Lower leg skin (tissue), 4 donors: Measurements from ENCODE around the gene LCN2. TPM values are rescaled to one million over a fixed set of nuclear protein-coding genes. Genes with fewer than 3 reads are reported as not detected.
"Not testable (repeated sequence)": the region's sequence is repeated elsewhere in the genome, so short reads cannot be mapped to it uniquely, and the experiment has no call there.

Experiments
- DNase-seq, 2 donors: peaks; one replicate each; pipeline ENCODE4 v3.0.0-alpha.2; 2019; ENCODE audit warnings: low spot score in 2 of 2
- H3K4me3 ChIP-seq: fragments of 200-600 bp; sonication (generic); 2 replicates; pipeline ENCODE4 v1.5.1; 2017; ENCODE audit warnings: mild to moderate bottlenecking, low read depth; ENCODE audit not compliant: poor library complexity, severe bottlenecking
- POLR2A ChIP-seq, 2 donors: fragments of 450-650 bp; IDR thresholded peaks; one replicate each; pipeline ENCODE4 v1.6.1; 2016 to 2017; ENCODE audit warnings: antibody characterized with exemption in 2 of 2, mild to moderate bottlenecking in 1 of 2, moderate library complexity in 1 of 2
- WGBS, 2 donors: methylation state at CpG; one replicate each; pipeline ENCODE4 v1.1.5; 2018; 5-methylcytosine and 5-hydroxymethylcytosine counted together
- intact Hi-C: fragments of 100-400 bp; cut with DNase I; formaldehyde crosslinking; loops from one replicate; pipeline ENCODE4 v1.15.0; 2023; ENCODE audit warnings: low total_unique reads
- total RNA-seq, 4 donors: library from RNA; depleted of rRNA; stranded (reverse); fragments of >200 nt; gene quantifications; one replicate each; pipeline ENCODE4 v1.1.0, GENCODE V29; 2016
- TF ChIP-seq, protein P1 (sequence below), 3 donors: fragments of 450-650 bp; IDR thresholded peaks; one replicate each; pipeline ENCODE4 v1.5.1; 2016; ENCODE audit warnings: antibody characterized with exemption in 3 of 3, mild to moderate bottlenecking in 3 of 3, moderate library complexity in 2 of 3

The LCN2 gene
- total RNA-seq, 4 donors from 2014 or later: 3.7 to 33.8 (median 19.1) TPM

DNA sequence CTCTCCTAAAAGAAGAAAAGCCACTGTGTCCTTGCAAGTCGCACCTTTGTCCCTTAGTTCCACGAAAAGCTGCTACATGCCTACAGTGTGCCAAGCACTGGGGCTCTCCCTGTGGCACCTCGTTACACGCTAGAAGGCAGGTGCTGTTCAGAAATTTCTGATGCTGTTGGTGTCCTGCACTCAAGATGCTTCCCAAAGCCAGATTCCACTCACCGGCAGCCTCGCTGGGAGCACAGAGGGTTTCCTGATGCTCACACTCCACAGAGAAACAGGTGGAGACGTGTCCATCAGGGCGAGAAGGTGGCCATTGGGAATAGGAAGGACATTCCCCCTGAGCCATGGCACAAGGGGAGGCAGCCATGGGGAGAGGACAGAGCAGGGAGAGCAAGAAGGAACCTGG, 17.9 kb upstream of the LCN2 start:
- WGBS, 2 donors: 80 to 82% methylated on average over 8 of the region's 8 CpGs
- DNase-seq, intact Hi-C loops, H3K4me3 ChIP-seq: not testable (repeated sequence)

DNA sequence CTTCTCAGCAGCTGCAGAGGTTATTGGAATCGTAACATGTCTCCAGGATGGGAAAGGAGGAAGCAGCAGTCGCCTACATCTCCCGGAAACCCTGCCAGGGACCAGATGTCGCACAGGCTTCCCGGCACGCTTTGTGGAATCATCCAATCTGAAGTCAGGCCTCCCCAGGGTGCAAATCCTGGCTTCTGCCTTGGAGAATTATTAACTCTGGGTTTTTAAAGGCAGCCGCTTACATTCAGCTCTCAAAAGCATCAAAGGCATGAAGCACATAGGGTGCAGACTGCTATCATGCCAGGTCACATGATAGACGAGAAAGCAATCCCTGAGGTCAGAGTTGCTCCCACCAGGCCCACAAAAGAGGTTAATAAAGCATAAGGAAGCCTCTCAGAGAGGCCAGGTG, 17.1 kb upstream of the LCN2 start:
- intact Hi-C loops, H3K4me3 ChIP-seq, DNase-seq: not testable (repeated sequence)
- WGBS, 2 donors: 52 to 54% methylated on average over 7 of the region's 8 CpGs

DNA sequence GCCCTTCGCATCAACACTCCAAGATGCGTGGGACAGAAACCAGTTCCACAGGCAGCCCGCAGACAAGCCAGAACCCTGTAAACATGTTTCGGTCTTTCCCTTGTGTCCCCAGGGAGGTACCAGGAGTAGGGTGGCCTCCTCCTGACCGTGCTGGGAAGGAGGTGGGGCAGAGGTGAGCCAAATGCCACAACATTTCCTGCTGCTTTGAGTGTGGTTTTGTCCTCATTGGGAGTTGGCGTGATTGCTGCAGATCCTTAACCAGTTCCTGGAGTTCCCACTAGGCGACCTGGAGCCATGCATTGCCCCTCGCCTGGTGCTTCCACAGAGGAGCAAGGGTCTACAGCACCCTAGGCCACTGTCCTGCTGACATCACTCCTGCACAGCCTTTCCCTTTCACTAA, 13.7 kb upstream of the LCN2 start:
- DNase-seq, H3K4me3 ChIP-seq, intact Hi-C loops: not testable (repeated sequence)
- WGBS, 2 donors: 56 to 68% methylated on average over 8 of the region's 8 CpGs

DNA sequence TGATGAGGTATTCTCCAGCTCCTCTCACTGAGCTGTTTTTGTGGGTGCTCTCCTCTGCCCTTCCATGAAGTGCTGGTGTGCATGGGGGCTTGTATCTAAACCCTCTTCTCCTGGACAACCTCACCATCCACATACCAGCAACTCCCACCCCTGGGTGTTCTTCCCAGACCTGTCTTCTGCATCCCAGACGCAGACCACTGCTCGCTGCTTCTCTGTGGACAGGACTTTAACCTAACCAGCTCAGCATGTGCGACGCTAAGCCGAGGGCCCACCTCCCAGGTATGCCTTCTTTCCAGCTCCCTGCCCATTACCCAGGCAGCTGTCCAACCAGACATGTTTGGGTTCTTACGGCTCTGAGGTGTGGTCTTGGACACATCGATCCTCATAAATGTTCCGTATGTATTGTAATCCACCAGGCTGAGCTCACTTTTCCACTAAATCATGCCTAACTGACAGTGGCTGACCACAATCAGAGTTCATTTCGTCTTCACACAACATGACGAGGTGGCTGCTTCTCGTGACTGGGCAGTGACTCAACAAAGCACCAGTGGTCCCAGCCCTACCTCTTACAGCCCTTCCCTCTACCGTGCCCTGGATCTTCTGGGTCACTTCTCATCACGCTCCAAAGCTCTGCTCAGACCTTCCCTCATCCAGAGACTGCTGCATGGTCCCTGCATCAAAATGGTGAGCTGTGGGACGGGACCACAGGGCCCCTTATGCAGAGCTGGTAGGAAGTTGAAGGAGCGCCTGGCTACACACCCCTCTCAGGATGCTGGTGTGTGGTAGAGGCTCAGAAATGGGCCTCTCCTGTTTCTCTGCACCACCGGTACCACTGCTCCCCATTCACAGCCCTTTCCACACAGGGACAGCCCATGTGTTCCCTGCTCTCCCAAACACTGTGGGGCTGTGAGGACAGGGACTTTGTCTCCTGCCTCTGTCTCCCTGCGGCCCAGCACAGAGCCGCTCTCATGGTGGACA, 12.1 kb upstream of the LCN2 start:
- WGBS, 2 donors: 81 to 82% methylated on average over 18 of the region's 18 CpGs
- no peak for TF ChIP-seq POLR2A (IDR thresholded peaks at IDR 0.05)
- TF ChIP-seq, protein P1, sequence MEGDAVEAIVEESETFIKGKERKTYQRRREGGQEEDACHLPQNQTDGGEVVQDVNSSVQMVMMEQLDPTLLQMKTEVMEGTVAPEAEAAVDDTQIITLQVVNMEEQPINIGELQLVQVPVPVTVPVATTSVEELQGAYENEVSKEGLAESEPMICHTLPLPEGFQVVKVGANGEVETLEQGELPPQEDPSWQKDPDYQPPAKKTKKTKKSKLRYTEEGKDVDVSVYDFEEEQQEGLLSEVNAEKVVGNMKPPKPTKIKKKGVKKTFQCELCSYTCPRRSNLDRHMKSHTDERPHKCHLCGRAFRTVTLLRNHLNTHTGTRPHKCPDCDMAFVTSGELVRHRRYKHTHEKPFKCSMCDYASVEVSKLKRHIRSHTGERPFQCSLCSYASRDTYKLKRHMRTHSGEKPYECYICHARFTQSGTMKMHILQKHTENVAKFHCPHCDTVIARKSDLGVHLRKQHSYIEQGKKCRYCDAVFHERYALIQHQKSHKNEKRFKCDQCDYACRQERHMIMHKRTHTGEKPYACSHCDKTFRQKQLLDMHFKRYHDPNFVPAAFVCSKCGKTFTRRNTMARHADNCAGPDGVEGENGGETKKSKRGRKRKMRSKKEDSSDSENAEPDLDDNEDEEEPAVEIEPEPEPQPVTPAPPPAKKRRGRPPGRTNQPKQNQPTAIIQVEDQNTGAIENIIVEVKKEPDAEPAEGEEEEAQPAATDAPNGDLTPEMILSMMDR (IDR thresholded peaks at IDR 0.05): no peak

DNA sequence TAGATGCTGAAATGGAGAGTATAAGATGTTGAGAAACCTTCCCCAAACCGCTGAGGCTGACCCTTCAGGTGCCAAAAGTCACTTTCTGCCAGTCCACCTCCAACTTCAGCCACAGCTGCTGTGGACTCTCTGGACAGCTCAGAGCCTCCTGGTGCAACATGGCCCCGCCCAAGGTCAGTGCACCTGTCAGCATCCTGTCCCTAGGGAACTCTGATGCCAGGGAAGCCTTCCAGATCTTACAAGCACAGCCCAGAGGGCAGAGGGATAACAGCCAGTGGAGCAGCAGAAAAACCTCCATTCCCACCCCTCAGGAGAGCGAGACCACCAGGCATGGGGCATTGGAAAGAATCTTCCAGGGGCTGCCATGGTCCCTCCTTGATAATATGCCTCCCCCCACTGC, 11.3 kb upstream of the LCN2 start:
- TF ChIP-seq, protein P1 (IDR thresholded peaks at IDR 0.05): no peak
- TF ChIP-seq POLR2A (IDR thresholded peaks at IDR 0.05): no peak
- WGBS, 2 donors: 71 to 93% methylated on average over 2 to 3 of the region's 3 CpGs
- DNase-seq: no peak
- intact Hi-C loops: no loop called here
- H3K4me3 ChIP-seq: no peak overlapping the region

More for the DNA sequence above, 12.1 kb upstream of the LCN2 start:
- no peak overlapping the region for H3K4me3 ChIP-seq
- intact Hi-C loops: no loop called here
- no peak for DNase-seq

DNA sequence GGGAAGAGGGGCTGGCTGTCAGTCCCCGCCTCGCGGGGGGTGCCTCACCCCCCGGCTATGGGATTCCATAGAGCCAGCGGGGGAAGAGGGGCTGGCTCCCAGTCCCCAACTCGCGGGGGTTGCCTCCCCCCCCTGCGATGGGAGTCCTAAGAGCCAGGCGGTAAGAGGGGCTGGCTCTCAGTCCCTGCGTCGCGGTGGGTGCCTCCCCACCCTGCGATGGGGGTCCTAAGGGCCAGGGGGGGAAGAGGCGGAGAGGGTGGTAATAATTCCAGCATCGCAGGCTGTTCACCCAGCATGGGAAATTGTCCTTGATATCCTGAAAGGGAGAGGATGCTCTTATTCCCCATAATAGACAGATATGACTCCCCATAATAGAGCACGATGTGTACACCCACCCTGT, 9.6 kb upstream of the LCN2 start:
- TF ChIP-seq POLR2A (IDR thresholded peaks at IDR 0.05): no peak
- TF ChIP-seq, protein P1 (IDR thresholded peaks at IDR 0.05): no peak
- 83 to 90% methylated on average over 7 to 8 of the region's 16 CpGs for WGBS, 2 donors
- DNase-seq: no peak
- intact Hi-C loops: no loop called here
- no peak overlapping the region for H3K4me3 ChIP-seq

DNA sequence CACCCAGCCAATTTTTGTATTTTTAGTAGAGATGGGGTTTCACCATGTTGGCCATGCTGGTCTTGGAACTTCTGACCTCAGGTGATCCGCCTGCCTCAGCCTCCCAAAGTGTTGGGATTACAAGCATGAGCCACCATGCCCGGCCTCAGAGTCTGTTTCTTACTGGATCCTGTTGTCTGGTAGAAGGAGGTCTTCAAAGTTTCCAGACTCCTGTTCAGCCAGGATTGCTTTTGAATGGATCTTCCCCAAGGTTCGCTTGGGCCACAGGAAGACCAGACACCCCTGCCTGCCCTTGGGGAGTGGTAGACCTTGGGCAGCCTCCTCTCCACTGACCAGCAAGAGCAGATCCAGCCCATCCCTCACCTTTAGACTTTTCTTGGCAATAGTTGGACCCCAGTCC, 7.6 kb upstream of the LCN2 start:
- no peak for DNase-seq
- intact Hi-C loops: no loop called here
- H3K4me3 ChIP-seq: no peak overlapping the region
- 95 to 100% methylated on average over 3 of the region's 3 CpGs for WGBS, 2 donors
- no peak for TF ChIP-seq POLR2A (IDR thresholded peaks at IDR 0.05)
- TF ChIP-seq, protein P1 (IDR thresholded peaks at IDR 0.05): no peak
